ENCODE data around the gene CEMIP.

DNA sequence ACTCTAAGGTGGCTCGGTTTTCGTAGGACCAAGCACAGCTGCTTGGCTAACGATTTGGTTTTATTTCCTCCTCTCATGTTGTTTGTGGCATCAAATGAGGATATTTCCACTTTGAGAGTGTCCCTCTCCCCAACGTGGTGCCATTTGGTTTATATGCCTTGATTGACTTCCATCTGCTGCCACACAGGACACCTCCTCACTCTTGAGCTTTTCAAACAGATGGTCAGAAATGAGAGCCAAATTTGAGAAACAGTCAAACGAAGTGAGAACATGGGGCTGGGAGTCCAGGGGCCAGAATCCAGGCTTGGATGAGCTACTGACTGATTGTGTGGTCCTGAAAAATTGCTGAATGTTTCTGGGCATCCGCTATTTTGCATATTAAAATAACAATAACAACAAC, 43.5 kb downstream of the CEMIP start:
- TF ChIP-seq, protein P1, sequence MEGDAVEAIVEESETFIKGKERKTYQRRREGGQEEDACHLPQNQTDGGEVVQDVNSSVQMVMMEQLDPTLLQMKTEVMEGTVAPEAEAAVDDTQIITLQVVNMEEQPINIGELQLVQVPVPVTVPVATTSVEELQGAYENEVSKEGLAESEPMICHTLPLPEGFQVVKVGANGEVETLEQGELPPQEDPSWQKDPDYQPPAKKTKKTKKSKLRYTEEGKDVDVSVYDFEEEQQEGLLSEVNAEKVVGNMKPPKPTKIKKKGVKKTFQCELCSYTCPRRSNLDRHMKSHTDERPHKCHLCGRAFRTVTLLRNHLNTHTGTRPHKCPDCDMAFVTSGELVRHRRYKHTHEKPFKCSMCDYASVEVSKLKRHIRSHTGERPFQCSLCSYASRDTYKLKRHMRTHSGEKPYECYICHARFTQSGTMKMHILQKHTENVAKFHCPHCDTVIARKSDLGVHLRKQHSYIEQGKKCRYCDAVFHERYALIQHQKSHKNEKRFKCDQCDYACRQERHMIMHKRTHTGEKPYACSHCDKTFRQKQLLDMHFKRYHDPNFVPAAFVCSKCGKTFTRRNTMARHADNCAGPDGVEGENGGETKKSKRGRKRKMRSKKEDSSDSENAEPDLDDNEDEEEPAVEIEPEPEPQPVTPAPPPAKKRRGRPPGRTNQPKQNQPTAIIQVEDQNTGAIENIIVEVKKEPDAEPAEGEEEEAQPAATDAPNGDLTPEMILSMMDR (conservative IDR thresholded peaks at IDR 0.05; ENCODE audit: low read length) = no peak
- no peak for TF ChIP-seq EZH2phosphoT487 (IDR thresholded peaks at IDR 0.05; ENCODE audit: borderline replicate concordance, low read depth, low read length)

Measured in OCI-LY7 (cell line).